GM21737 (cell line): ENCODE results near the gene ANKRD11.

Experiments used
- ATAC-seq: cut with Tn5 transposase; IDR thresholded peaks from one replicate; pipeline ENCODE4 v1.9.1; 2021; ENCODE audit warnings: mild to moderate bottlenecking, moderate library complexity; ENCODE audit not compliant: unreplicated experiment

Gene ANKRD11

DNA sequence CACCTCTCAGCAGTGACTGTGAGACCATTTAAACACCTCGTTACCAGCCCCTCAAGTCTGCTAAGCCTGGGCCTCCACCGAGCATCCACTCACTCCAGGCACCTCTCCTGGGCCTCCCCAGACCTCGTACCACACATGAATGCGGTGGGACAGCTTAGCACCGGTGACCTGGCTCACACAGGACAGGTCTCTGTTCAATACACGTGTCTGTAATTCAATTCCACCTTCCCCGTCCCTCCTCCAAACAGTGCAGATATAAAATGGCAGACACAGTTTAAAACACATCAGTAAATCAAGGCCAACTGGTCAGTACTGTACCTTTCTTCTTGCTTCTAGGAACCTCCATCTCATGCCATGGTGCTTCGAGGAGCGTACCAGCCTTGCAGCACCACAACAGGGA, 199.0 kb downstream of the ANKRD11 start:
- ATAC-seq: no peak

DNA sequence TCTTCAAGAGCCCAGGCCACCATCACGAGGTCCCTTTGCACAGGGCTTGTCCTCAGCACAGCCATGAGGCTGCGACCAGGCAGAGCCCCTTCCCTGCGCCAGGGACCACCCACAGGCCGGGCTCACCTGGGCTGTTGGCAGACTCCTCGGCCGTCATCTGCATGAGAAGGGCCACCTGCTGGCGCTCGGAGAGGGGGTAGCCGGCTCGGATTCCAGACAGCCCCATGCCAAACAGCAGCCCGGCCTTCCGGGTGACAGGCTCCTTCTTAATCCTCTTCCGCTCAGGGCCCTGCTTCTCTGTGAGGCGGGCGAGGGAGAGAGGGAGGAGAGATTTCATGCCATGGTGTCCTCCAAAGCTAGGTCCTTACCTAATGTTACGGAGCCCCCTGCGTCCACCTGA, 199.5 kb downstream of the ANKRD11 start:
- no peak for ATAC-seq

DNA sequence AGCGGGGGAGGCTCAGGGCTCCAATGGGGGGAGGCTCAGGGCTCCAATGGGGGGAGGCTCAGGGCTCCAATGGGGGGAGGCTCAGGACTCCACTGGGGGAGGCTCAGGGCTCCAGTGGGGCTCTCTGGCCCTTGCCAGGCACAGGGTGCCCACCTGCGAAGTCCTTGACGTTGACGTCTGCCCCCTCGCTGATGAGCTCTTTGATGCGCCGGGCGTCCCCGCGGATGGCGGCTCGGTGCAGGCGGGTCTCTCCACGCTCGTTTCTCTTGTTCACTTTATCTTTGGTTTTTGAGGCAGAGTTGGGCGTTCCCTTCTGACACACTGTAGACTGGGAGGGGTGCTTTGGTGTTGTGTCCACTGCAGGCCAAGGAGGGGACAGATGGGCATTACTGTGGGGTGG, 199.9 kb downstream of the ANKRD11 start:
- ATAC-seq: no peak

DNA sequence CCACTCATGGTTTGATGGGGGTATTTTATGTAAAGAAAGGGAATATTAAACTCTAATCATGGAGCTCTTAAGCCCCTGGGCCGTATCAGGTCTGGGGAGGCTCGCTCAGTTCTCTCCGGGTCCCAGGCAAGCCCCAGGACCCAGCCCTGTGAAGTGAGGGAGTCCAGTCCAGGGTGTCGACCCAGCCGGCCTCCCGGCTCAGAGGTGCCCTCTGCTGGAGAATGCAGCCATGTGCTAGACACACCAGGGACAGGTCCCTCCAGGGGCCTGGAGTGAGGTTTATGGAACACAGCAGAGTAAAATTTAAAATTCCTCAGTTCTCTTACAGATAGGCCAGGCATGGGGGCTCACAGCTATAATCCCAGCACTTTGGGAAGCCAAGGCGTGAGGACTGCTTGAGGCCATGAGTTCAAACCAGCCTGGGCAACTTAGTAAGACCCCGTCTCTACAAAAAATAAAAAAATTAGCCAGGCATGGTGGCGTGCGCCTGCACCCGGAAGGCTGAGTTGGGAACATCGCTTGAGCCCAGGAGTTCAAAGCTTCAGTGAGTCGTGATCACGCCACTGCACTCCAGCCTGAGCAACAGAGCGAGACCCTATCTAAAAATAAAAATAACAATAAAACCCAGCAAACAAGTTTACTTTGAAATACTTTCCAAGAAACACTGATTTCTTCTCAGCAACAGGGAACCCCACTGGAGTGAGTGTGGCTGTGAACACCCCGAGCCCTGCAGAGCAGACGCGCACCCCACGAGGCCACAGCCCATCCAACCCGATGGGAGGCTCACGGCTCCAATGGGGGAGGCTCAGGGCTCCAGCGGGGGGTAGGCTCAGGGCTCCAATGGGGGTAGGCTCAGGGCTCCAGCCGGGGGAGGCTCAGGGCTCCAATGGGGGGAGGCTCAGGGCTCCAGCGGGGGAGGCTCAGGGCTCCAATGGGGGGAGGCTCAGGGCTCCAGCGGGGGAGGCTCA, 200.6 kb downstream of the ANKRD11 start:
- no peak for ATAC-seq

DNA sequence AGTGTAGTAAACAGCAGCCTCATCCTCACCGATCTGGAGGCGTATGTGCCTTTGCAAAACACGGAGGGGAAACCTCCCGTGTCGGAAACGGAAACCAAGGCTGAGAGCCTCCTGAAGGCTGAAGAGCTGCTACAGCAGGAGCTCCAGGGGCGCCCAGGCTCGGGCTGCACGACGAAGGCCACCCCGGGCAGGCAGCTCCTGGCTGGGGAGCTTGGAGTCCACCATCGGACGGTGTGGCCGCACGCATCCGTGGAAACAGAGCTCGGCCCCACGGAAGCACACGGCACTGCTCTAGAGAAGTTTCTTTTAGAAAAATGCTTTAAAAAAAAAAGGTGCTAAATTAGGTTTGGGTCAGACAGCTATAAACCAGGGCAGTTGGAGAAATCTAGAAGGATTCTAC, 201.4 kb downstream of the ANKRD11 start:
- no peak for ATAC-seq

GRCh38 chr16:89288577-89288844, 201.8 kb downstream of the ANKRD11 start:
- no peak for ATAC-seq

DNA sequence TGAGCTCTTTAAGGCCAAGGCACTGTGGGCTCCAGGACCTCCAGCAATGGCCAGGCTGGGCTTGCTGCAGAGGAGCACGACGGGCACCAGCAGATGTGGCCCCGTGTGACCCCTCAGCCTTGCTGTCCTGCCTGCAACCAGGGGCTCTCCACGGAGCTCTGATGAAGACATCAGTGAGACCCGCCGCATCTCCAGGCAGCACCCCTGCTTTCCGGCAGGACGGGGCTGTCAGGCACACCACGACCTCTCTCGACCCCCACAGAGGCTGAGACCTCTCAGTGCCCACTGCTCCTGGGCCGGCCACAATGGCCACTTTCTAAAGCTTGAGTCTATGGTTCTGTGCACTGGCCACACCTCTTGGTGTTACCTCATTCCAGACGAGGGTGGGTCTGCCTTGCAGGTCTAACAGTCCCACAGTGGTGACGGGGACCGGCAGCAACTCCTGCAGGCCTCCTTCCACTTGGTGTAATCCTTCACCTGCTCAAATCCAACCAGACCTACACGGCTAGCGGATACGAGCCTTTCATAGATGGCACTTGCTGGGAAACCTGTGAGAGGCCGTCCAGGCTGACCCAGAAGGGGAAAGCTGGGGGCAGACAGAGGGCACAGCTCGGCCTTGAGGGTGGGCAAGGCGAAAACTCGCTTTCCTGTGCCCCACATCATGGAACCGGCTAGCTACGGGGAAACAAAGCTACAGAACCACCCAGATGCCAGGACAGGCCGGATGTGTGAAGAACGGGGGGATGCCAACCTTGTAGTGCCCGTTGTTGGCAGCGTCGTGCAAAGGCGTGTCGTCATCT, 202.4 kb downstream of the ANKRD11 start:
- ATAC-seq: no peak

DNA sequence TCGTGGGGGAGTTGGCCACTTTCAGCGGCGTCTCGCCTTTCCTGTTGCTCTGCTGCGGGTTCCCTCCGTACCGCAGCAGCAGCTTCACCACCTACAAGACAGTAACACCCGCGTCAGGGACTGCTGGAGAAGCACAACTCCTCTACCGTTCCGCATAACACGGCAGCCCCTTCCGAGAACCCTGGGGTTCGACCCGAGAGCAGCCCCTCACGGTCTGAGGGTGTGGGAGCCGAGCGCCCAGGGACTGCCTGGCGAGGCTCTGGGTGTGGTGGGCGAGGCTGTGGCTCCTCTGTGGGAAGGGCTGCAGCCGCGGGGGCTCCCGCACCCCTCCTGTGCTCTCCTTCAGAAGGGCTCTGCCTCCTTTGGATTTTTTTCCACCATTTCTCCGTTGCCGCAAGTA, 204.3 kb downstream of the ANKRD11 start:
- ATAC-seq: no peak

- no peak for ATAC-seq
These were observed 205.0 kb downstream of the ANKRD11 start for GRCh38 chr16:89285381-89285780.

GRCh38 chr16:89283449-89283848, 206.9 kb downstream of the ANKRD11 start:
- no peak for ATAC-seq

- ATAC-seq: no peak
These were observed 207.8 kb downstream of the ANKRD11 start for GRCh38 chr16:89282523-89282922.

DNA sequence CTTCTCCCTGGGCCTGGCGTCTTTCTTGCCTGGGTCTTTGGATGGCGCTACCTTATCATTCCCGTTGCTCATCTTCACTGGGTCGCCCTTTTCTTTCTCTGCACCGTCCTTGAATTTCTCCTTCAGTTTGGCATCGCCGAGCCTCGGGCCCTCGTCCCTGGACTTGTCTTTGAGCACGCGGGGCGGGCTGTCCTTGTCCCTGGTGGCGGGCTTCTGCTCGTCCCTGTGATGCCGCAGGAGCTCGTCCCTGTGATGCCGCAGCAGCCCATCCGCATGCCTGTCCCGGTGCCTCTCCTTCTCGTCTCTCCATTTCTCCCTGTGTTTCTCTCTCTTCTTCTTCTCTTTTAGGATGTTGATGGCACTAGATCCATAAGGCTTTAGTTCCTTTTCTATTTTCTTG, 208.5 kb downstream of the ANKRD11 start:
- ATAC-seq: no peak

DNA sequence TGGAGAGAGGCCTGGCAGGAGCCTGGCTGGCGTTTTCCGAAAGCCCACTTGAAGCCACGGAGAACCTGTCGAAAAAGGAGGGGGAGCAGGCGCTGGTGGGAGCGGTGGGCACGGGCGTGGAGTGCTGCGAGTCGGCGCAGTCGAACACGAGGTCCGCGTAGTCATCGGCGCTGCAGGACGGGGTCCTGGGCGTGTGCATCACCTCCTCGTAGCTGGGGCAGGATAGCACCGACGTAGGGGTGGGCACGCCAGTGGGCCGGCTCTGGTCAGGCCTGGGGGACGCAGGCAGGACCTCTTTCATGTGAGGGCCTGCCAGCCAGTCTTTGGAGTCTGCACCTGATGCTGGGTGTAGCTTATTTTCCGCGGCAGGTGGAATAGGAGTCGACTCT, 209.2 kb downstream of the ANKRD11 start:
- ATAC-seq: no peak

- ATAC-seq: no peak
These were observed 209.7 kb downstream of the ANKRD11 start for GRCh38 chr16:89280546-89281188.

DNA sequence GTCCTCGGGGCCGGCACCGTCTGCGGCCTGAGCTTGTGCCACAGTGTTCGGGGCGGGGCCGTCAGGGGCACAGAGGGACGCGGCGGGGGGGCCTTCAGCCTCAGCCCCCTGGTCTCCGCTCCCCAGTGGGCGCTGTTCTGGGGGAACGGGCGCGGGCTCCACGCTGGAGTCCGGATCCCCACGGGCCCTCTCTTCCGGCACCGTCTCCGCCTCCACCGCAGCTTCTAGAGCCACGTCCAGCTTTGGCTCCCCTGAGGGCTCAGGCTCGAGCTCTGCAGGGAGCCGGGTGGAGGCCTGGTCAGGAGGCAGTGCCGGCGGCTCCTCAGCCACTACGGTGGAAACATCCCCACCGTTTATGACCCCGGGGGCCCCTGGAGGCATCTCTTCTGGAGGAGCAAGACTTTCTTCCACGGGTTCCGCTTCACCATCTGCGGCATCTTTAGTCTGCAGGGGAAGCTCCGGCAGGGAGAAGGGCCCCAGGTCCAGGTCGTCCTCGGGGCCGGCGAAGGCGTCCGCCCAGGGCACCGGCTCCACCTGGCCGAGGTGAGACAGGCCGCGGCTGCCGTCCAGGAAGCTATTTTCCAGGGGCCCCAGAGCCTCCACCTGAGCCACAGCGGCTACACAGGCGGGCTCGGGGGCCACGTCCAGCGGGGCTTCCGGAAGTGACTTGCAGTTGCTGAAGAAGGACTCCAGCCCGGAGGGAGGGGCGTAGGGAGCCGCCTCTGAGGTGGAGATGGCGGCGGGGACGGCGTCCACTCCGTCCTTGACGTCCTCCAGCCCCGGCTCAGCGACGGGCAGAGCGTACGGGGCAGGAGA, 210.5 kb downstream of the ANKRD11 start:
- ATAC-seq: no peak

DNA sequence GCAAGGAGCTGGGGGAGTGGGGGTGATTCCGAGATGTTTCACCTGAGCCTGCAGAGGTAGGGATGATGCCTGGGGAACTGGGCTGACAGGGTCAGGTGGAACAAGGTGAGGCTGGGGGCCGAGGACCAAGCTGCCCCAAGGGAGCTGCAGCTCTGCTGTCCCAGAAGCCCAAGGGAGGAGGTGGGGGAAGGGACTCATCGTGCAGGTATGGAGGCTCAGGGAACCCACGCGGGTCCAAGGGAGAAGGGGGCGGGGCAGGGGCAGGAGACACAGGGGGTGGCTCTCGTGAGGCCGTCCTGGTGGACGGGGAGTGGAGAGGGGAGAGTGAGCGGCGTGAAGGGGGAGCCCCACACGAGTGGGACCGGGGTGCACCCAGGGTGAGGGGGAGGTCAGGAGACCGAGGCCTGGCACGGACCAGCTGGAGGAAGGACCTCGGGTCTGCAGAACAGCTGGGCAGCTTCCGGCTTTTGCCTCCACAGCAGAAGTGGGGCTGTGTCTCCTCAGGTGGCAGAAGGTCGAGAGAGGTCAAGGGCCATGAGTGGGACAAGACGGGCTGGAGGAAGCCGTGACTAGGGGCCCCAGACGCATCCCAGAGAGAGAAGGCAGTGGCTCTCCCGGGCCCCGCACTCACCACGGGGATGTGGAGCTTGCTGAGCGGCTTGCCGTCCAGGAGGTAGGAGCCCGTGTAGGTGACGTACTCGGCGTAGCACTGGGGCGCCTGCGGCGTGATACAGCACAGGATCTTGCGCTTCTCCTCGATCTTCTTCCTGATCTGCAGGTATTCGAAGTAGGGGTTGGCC, 211.7 kb downstream of the ANKRD11 start:
- no peak for ATAC-seq

DNA sequence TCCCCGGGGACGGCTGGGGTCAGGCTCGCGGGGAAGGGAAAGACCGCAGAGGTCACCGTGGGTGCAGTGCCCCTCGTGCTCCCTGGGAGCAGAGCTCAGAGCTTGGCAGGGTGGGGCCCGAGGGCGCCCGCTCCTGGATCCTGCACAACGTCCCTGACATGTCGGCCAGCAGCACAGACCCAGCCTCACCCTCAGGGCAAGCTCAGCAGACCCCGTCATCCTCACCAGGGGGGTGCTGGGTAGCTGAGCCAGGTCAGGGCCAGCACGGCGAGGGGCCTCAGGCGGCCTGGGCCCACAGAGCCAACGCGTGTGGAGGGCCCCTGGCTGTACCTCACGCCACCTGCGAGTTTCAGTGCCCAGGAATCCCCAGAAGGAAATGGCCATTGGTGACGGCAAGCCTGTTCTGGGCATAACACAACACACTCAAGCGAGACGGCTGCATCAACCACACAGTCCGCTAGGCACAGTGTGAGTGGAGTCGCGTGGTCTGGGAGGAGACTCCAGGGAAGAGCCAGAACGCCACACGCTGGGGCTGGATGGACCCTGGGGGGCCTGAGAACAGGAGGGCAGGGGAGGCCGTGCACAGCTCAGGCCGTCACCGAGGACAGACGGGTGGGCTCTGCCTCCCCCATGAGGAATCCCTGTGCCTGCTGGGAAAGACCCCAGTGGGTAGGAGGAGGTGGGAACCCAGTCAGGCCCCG, 212.6 kb downstream of the ANKRD11 start:
- ATAC-seq: no peak

- no peak for ATAC-seq
These were observed 213.3 kb downstream of the ANKRD11 start for GRCh38 chr16:89277049-89277448.
